GM12875 (cell line): ENCODE data around the gene RBM10.

Experiments used
- H3K4me3 ChIP-seq: one replicate; pipeline ENCODE4 v1.5.1; 2011; ENCODE audit warnings: low read depth, low read length, control low read depth
- CTCF ChIP-seq: IDR thresholded peaks from 2 replicates; pipeline ENCODE4 v1.5.1; 2011; ENCODE audit warnings: low read depth, mild to moderate bottlenecking, control low read depth, inconsistent platforms, low read length, moderate library complexity, borderline replicate concordance; ENCODE audit not compliant: insufficient read depth

RBM10 gene

GRCh38 chrX:47200385-47201150 is 55.5 kb downstream of the RBM10 start:
- H3K4me3 ChIP-seq = no peak overlapping the region
- no peak for TF ChIP-seq CTCF

GRCh38 chrX:47201345-47201944 is 56.4 kb downstream of the RBM10 start:
- H3K4me3 ChIP-seq = no peak overlapping the region
- TF ChIP-seq CTCF = no peak

GRCh38 chrX:47202316-47202715 is 57.3 kb downstream of the RBM10 start:
- H3K4me3 ChIP-seq = no peak overlapping the region
- no peak for TF ChIP-seq CTCF

- no peak for TF ChIP-seq CTCF
- H3K4me3 ChIP-seq = no peak overlapping the region
Measured at GRCh38 chrX:47202877-47203276, 57.9 kb downstream of the RBM10 start.

GRCh38 chrX:47204970-47205369 is 59.9 kb downstream of the RBM10 start:
- TF ChIP-seq CTCF = no peak
- H3K4me3 ChIP-seq = no peak overlapping the region

GRCh38 chrX:47206316-47206715 is 61.3 kb downstream of the RBM10 start:
- no peak overlapping the region for H3K4me3 ChIP-seq
- no peak for TF ChIP-seq CTCF

- H3K4me3 ChIP-seq = no peak overlapping the region
- TF ChIP-seq CTCF = no peak
Measured at GRCh38 chrX:47208108-47208507, 63.1 kb downstream of the RBM10 start.
